CD4-positive, alpha-beta T cell treated with Interleukin-21 for 1 hour (primary cell): Measurements from ENCODE around the gene SAFB.

Experiments used
- DNase-seq: peaks from one replicate; pipeline ENCODE4 v3.0.0-alpha.2; 2020

Gene SAFB

DNA sequence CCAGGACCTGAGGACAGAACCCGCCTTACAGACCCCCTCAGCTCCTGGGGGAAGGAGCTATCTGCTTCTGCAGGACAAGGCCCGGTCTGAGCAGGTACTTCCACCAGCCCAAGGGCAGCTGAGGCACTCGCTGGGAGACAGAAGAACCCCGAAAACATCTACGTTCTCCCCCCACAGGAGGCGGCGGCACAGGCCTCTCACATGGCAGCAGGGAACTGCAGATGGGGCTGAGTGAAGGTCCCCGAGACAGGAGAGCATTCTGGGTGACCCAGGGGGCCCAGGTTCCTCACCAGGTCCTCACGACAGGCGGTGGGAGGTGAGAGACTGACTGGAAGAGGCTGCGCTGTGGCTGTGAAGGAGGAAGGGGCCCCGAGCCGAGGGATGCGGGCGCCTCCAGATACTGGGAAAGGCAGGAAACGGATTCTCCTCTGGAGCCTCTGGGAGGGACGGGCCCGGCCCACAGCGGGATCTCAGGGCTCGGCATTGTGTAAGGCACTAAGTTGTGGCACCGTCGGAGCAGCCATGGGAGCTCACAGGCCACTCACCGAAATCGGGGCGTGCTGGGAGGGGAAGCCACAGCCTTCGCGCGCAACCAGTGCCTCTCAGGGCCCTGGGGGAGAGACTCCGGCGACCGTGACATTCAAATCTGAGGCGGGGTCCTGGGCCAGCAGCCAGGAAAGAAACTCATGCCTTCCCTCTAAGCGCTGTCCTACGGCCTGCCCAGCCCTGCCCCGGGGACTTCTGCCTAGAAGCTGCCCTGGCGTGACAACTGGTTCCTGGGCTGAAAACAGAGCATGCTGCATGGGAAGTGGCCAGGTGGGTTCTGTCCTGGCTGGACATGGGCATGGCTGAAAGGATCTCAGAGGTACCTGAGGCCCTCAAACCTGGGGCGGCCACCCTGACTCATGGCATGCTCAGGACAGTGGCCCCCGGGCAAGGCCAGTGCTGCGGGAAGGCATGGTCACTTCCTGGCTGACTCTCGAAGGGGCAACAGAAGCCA lies 81.2 kb downstream of the SAFB start:
- DNase-seq = no peak

GRCh38 chr19:5705552-5705951 lies 82.7 kb downstream of the SAFB start:
- DNase-seq = no peak

DNA sequence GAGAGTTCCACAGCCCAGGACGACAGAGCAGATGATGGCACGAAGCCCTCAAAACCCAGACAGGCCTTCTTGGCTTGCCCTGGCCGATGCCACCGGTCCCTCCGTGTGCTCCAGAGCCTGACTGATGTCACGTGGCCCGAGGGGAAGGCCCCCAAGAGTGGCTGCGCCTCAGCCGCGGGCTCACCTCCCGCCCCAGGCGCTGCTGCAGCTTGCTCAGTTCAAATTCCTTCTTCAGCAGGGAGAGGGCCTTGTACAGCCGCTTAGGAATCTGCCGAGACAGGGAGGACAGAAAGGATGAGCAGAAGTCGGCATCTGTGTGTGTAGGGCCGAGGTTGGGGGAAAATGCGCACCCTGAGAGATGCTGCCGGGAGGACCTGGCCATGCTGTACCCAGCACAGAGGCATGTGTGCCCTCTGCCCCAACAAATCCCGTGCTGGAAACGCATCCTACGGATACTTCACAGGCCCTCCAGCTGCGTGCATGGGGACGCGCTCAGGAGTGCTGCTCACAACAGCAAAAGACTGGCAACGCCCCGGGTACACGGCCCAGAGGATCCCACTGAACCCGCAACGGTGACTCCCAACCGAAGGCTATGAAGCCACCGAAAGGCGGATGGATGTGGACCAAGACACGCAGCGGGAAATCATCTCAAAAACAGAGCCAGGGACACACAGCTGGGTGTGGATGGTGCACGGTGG lies 84.1 kb downstream of the SAFB start:
- no peak for DNase-seq

- DNase-seq = no peak
Measured at GRCh38 chr19:5707576-5708575, 85.0 kb downstream of the SAFB start.

DNA sequence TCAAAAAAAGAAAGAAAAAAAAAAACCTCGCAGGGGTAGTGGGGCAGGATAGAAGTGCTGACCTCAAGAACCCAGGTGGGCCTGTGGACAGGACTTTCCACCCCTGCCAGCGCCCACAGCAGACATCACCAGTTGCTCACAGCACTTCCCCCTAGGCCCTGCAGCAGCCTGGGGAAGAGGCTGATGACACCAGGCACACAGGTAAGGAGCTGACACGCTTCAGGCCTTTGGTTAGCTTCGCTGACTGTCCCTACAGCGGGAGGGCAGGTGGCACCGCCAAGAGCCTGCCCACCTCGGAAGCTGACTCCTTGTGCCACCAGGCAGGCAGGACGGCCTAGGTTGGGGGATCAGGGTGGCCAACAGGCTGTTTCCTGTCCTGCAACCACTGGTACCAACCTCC lies 88.1 kb downstream of the SAFB start:
- no peak for DNase-seq

GRCh38 chr19:5711713-5712161 lies 88.9 kb downstream of the SAFB start:
- DNase-seq = no peak

DNA sequence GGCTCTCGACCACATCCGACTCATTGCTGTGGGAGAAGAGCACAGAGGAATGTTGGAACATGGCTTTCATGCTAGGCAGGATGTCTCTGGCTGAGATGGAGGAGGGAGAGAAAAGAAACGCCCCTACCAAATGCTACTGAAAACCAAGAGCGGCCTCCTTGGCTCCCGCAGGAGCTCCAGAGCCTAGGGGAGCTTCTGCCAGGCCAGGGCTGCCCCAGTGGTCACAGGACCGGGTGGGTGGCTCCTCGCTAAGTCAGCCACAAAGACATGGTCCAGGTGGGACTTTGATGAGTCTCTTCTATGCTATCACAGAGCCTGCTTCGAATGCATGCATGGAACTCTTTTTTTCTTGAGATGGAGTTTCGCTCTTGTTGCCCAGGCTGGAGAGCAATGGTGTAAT lies 90.3 kb downstream of the SAFB start:
- DNase-seq = no peak

DNA sequence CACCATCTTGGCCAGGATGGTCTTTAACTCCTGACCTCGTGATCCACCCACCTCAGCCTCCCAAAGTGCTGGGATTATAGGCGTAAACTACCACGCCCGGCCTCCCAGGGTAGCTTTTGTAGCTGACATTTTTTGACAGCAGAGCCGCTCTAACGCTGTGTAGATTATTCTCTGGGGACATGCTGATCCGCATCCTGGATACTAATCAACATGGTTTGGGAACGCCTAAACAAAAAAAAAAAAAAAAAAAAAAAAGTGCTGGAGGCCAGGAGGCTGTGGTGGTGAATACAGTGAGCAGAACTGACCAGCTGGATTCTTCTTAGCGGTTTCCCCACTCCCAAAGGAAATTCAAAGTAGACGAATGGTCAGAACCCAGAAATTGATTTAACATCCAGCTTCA lies 91.9 kb downstream of the SAFB start:
- no peak for DNase-seq

DNA sequence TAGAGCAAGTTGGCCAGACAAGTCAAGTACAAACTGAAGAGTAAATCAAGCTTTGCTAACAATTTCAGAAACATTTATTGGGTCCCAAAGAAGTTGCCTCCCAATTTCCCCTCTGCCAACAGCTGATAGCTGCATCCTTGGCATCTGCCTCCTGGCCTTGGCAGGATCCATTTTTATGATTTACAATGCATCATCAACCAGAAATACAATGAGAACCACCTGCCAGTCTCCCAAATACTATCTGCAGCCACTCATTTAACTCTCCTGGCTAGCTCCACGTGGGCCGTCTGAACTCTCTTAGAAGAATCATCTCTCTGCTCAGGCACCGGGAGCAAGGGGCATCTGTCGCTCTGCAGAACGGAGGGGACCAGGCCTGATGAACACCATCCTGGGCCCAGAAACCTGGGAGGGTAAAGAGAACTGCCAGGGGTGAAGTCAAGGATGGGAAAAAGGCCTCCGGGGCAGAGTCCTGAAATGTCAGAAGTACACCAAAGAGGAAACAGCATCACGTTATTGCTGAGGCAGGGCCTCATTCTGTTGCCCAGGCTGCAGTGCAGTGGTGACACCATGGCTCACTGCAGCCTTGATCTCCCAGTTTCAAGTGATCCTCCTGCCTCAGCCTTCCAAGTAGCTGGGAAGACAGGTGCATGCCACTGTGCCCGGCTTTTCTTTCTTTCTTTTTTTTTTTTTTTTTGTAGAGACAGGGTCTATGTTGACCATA lies 94.5 kb downstream of the SAFB start:
- no peak for DNase-seq
